ENCODE measurements around the gene POFUT1.
A peak's percentile ranks its signal among the peaks of the same experiment; 100 is the strongest.
"Not testable (repeated sequence)": the region's sequence is repeated elsewhere in the genome, so short reads cannot be mapped to it uniquely, and the experiment has no call there.

The POFUT1 gene

GRCh38 chr20:32189123-32189410 lies 18.6 kb upstream of the POFUT1 start:
- DNase-seq (ENCODE audit: low read depth) = no peak

- DNase-seq (ENCODE audit: low read depth) = peak; percentile 38
These were observed 17.7 kb upstream of the POFUT1 start for GRCh38 chr20:32189691-32190615.

GRCh38 chr20:32190616-32191415 lies 16.9 kb upstream of the POFUT1 start:
- DNase-seq (ENCODE audit: low read depth) = no peak

- no peak for DNase-seq (ENCODE audit: low read depth)
These were observed 16.3 kb upstream of the POFUT1 start for GRCh38 chr20:32191422-32191821.

GRCh38 chr20:32191873-32192272 lies 15.8 kb upstream of the POFUT1 start:
- DNase-seq (ENCODE audit: low read depth) = no peak

GRCh38 chr20:32192698-32193097 lies 15.0 kb upstream of the POFUT1 start:
- DNase-seq (ENCODE audit: low read depth) = no peak

- DNase-seq (ENCODE audit: low read depth) = not testable (repeated sequence)
These were observed 14.3 kb upstream of the POFUT1 start for GRCh38 chr20:32193336-32193735.

GRCh38 chr20:32193996-32194395 lies 13.7 kb upstream of the POFUT1 start:
- DNase-seq (ENCODE audit: low read depth) = no peak

GRCh38 chr20:32195581-32195980 lies 12.1 kb upstream of the POFUT1 start:
- no peak for DNase-seq (ENCODE audit: low read depth)

- DNase-seq (ENCODE audit: low read depth) = not testable (repeated sequence)
These were observed 11.1 kb upstream of the POFUT1 start for GRCh38 chr20:32196613-32197012.

GRCh38 chr20:32197136-32197535 lies 10.5 kb upstream of the POFUT1 start:
- not testable (repeated sequence) for DNase-seq (ENCODE audit: low read depth)

GRCh38 chr20:32199006-32199405 lies 8.7 kb upstream of the POFUT1 start:
- no peak for DNase-seq (ENCODE audit: low read depth)

- no peak for DNase-seq (ENCODE audit: low read depth)
These were observed 6.2 kb upstream of the POFUT1 start for GRCh38 chr20:32201296-32201976.

GRCh38 chr20:32201977-32202363 lies 5.7 kb upstream of the POFUT1 start:
- no peak for DNase-seq (ENCODE audit: low read depth)

GRCh38 chr20:32203356-32204204 lies 4.1 kb upstream of the POFUT1 start:
- DNase-seq (ENCODE audit: low read depth) = no peak

GRCh38 chr20:32204205-32205109 lies 3.2 kb upstream of the POFUT1 start:
- peak; percentile 61 for DNase-seq (ENCODE audit: low read depth)

- no peak for DNase-seq (ENCODE audit: low read depth)
These were observed 2.4 kb upstream of the POFUT1 start for GRCh38 chr20:32205110-32205842.

- no peak for DNase-seq (ENCODE audit: low read depth)
These were observed 1.6 kb upstream of the POFUT1 start for GRCh38 chr20:32205843-32206759.
